Keratinocyte (primary cell): Measurements from ENCODE around the gene CHSY1.

ENCODE experiments used
- EZH2 ChIP-seq: IDR thresholded peaks from one replicate; pipeline ENCODE4 v1.6.1; 2012; ENCODE audit warnings: inconsistent platforms, mild to moderate bottlenecking, low read length, moderate library complexity
- TF ChIP-seq, protein P1 (sequence below), 3 experiments: IDR thresholded peaks in 1 of 3; conservative IDR thresholded peaks in 1 of 3; optimal IDR thresholded peaks in 1 of 3; 2 replicates in 2 of 3; 3 replicates in 1 of 3; pipeline versions ENCODE3 to v1.5.1; 2011; ENCODE audit warnings: low read length in 3 of 3, mild to moderate bottlenecking in 3 of 3, moderate library complexity in 2 of 3, control low read depth in 1 of 3, inconsistent platforms in 1 of 3; ENCODE audit not compliant: insufficient read depth in 2 of 3; ENCODE audit errors: extremely low read depth in 1 of 3

DNA sequence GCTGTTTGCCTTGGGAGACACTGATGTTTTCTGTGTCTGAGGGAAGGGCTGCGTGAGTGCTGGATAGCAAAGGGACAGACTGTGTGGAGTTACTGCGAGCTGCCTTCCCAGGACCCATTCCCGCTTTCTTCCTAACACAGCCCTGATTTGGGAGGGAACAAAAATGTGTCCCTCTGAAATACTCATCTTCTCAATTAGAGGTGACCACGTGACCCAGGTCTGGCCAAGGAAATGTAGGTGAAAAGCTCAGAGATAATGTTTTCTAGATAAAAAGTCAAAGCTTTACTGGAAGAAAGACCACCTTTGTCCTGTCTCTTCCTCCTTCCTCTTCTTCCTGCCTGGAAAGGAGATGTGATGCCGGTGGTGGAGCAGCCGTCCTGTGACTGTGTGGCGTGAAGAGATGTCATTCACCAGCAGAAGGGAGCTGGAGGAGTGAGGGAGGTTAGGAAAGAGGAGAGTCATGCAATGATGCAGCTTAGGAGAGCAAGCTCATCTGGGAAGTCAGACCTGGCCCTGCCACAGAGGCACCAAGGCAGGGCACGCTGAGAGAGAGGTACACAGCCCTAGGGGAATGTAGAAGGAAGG, 105.6 kb downstream of the CHSY1 start:
- TF ChIP-seq, protein P1, sequence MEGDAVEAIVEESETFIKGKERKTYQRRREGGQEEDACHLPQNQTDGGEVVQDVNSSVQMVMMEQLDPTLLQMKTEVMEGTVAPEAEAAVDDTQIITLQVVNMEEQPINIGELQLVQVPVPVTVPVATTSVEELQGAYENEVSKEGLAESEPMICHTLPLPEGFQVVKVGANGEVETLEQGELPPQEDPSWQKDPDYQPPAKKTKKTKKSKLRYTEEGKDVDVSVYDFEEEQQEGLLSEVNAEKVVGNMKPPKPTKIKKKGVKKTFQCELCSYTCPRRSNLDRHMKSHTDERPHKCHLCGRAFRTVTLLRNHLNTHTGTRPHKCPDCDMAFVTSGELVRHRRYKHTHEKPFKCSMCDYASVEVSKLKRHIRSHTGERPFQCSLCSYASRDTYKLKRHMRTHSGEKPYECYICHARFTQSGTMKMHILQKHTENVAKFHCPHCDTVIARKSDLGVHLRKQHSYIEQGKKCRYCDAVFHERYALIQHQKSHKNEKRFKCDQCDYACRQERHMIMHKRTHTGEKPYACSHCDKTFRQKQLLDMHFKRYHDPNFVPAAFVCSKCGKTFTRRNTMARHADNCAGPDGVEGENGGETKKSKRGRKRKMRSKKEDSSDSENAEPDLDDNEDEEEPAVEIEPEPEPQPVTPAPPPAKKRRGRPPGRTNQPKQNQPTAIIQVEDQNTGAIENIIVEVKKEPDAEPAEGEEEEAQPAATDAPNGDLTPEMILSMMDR (optimal IDR thresholded peaks at IDR 0.05 in 1 of 3, IDR thresholded peaks at IDR 0.05 in 1 of 3, conservative IDR thresholded peaks at IDR 0.05 in 1 of 3; ENCODE audit: extremely low read depth in 1 of 3, insufficient read depth in 2 of 3, low read length in 3 of 3) = no peak
- TF ChIP-seq EZH2 = no peak
